Epithelial cell of proximal tubule (primary cell): Measurements from ENCODE around the gene SLC23A1. TPM values are rescaled to one million over a fixed set of nuclear protein-coding genes. Genes with fewer than 3 reads are reported as not detected.

Experiments
- DNase-seq: peaks from one replicate; pipeline ENCODE4 v3.0.0-alpha.2; 2011; ENCODE audit warnings: low read depth
- H3K4me3 ChIP-seq: 2 replicates; pipeline ENCODE4 v1.5.1; 2011; ENCODE audit warnings: low read depth, mild to moderate bottlenecking, low read length
- CTCF ChIP-seq: conservative IDR thresholded peaks from 2 replicates; pipeline ENCODE4 v1.5.1; 2012; ENCODE audit warnings: low read depth, mild to moderate bottlenecking, low read length
- total RNA-seq: library from RNA; depleted of rRNA; stranded (reverse); fragments of >200 nt; gene quantifications from 2 replicates; pipeline ENCODE4 v1.2.3, GENCODE V29; 2015

The SLC23A1 gene
- total RNA-seq, 1 donor from 2014 or later, result not detected

GRCh38 chr5:139376364-139376763 lies 6.7 kb downstream of the SLC23A1 start:
- H3K4me3 ChIP-seq, result no peak overlapping the region
- no peak for DNase-seq
- TF ChIP-seq CTCF, result no peak

- no peak for DNase-seq
- TF ChIP-seq CTCF, result no peak
- no peak overlapping the region for H3K4me3 ChIP-seq
Observed at GRCh38 chr5:139374909-139375308, 8.2 kb downstream of the SLC23A1 start.

- H3K4me3 ChIP-seq, result no peak overlapping the region
- TF ChIP-seq CTCF, result no peak
- no peak for DNase-seq
Observed at GRCh38 chr5:139371482-139372435, 11.3 kb downstream of the SLC23A1 start.

- H3K4me3 ChIP-seq, result no peak overlapping the region
- TF ChIP-seq CTCF, result no peak
- DNase-seq, result no peak
Observed at GRCh38 chr5:139369181-139369580, 13.9 kb downstream of the SLC23A1 start.

- no peak for DNase-seq
- no peak for TF ChIP-seq CTCF
- no peak overlapping the region for H3K4me3 ChIP-seq
Observed at GRCh38 chr5:139368613-139369012, 14.5 kb downstream of the SLC23A1 start.

- no peak for DNase-seq
- no peak overlapping the region for H3K4me3 ChIP-seq
- no peak for TF ChIP-seq CTCF
Observed at GRCh38 chr5:139364466-139364865, 18.6 kb downstream of the SLC23A1 start.

GRCh38 chr5:139363937-139364336 lies 19.2 kb downstream of the SLC23A1 start:
- H3K4me3 ChIP-seq, result no peak overlapping the region
- DNase-seq, result no peak
- no peak for TF ChIP-seq CTCF
